Daoy (cell line): ENCODE measurements around the gene TRMT11. TPM values are rescaled to one million over a fixed set of nuclear protein-coding genes. Genes with fewer than 3 reads are reported as not detected.
A peak's percentile ranks its signal among the peaks of the same experiment; 100 is the strongest.
"Not testable (repeated sequence)": the region's sequence is repeated elsewhere in the genome, so short reads cannot be mapped to it uniquely, and the experiment has no call there.

Experiments
- DNase-seq: peaks from one replicate; pipeline ENCODE4 v3.0.0-alpha.2; 2015; ENCODE audit warnings: low read depth
- total RNA-seq: library from RNA; depleted of rRNA; stranded (reverse); fragments of >200 nt; shearing (Covaris generic); gene quantifications from 2 replicates; pipeline ENCODE4 v1.2.3, GENCODE V29; 2014

TRMT11 gene
- total RNA-seq, 1 experiment from 2014 or later = 31.5 TPM

DNA sequence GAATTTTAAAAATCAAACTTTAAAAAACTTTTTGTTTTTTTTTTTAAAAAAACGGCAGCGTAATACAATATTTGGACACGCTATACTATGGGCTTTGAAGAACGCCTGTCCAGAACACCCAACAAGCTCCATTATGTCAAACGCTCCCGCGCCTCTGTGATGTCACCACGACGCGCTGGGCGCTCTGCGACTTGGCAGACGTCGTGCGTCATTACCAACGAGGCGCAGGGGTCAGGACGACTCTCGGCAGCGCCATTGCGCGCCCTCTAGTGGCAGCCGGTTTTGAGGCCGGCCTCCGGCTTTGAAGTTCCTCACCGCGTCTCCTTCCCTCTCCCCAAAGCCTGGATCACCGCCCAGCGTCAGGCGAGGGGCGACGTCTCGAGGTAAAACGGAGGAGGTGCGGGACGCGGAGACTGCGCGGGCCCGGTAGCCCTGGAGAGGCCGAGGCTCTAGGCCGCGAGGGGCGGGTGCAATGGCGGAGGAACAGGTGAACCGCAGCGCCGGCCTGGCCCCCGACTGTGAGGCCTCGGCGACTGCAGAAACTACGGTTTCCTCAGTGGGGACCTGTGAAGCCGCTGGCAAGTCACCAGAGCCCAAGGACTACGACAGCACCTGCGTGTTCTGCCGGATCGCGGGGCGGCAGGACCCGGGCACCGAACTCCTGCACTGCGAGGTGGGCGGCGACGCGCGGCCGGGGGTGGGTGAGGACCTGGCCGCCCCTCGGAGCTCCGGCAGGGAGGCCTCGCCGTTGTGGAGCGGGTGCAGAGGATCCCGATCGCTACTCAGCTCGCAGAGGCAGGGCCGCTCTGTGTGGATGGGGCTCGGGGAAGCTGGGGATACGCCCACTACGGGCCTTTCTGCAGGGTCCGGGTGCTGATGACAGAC is 29.6 kb upstream of the TRMT11 start, which contains the start of gene HINT3:
Gene HINT3 (plus strand): TSS at position 265 of the 885 bp plus-strand sequence. CDS start 208 bp downstream, at position 473.
- DNase-seq = peak; percentile 98

GRCh38 chr6:125957391-125957693 is 29.0 kb upstream of the TRMT11 start:
- no peak for DNase-seq

- DNase-seq = peak; percentile 50
These were observed 28.5 kb upstream of the TRMT11 start for GRCh38 chr6:125957845-125958244.

- no peak for DNase-seq
These were observed 27.3 kb upstream of the TRMT11 start for GRCh38 chr6:125959041-125959440.

DNA sequence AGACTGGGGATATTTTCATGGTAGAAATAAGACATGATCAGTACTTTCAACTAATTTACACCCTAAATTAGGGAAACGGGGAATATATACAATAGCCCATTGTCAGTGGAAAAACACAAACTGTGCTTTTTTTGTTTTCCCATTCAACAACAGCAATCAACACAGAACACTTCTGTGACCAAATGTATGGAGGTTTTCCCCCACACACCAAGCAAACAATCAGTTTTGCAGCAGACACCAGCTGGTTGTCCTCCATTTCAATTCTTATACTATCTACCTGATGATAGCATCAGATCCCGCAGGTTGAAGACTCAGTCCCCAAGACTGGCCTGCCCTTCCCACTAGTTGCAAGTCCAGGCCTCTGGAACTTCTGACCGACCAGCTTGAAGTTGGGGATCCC is 25.2 kb upstream of the TRMT11 start:
- no peak for DNase-seq

- no peak for DNase-seq
These were observed 23.3 kb upstream of the TRMT11 start for GRCh38 chr6:125962900-125963497.

- DNase-seq = no peak
These were observed 22.5 kb upstream of the TRMT11 start for GRCh38 chr6:125963817-125964216.

DNA sequence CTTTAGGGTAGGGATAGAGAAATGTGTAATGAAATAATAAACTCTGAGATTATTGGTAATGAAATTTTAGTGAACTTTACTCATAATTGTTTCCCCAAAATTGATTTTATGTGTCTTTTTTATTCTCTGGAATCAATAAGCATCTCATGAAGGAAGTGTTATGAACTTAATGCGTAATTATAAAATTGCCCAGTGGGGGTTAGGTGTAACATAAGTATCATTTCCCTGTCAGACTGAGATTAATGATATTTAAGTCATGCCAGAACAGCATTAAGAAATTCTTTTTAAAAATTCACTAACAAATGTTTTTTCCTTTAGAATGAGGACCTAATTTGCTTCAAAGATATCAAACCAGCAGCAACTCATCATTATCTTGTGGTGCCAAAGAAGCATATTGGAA is 19.8 kb upstream of the TRMT11 start:
- no peak for DNase-seq

DNA sequence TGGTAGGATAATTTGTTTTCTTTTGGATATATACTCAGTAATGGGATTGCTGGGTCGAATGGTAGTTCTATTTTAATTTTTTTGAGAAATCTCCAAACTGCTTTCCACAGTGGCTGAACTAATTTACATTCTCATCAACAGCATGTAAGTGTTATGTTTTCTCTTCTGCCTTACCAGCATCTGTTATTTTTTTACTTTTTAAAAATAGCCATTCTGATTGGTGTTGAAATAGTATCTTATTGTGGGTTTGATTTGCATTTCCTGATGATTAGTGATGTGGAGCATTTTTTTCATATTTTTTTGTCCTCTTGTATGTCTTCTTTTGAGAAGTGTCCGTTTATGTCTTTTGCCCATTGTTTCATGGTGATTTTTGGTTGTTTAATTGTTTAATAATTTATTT is 17.8 kb upstream of the TRMT11 start:
- no peak for DNase-seq

- DNase-seq = no peak
These were observed 15.6 kb upstream of the TRMT11 start for GRCh38 chr6:125970760-125971159.

GRCh38 chr6:125972478-125972877 is 13.9 kb upstream of the TRMT11 start:
- DNase-seq = not testable (repeated sequence)

GRCh38 chr6:125974214-125974866 is 12.0 kb upstream of the TRMT11 start:
- DNase-seq = peak; percentile 16

- no peak for DNase-seq
These were observed 7.2 kb upstream of the TRMT11 start for GRCh38 chr6:125979101-125979500.

GRCh38 chr6:125981571-125982185 is 4.7 kb upstream of the TRMT11 start:
- DNase-seq = no peak

- DNase-seq = peak; percentile 53
These were observed 2.9 kb upstream of the TRMT11 start for GRCh38 chr6:125983246-125983945.

DNA sequence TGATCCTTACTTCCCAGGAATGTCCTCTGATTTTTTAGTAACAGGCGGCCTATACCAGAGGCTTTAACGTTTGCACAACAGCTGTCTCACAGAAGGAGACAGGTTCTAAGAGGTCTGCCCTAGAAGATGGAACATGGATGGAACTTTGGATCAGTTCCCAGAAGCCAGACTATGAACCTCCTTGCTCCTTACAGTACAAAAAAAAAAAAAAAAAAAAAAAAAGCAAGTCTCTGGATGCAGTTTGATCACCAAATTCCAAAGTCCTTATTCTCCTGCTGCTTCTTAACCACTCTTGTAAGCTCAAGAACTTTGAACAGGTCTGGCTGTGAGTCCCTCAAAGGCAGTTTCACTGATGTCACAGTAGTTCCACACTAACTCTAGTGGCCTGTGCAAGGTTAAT is 2.0 kb upstream of the TRMT11 start:
- no peak for DNase-seq

- no peak for DNase-seq
These were observed 818 bp upstream of the TRMT11 start for GRCh38 chr6:125985522-125985921.

DNA sequence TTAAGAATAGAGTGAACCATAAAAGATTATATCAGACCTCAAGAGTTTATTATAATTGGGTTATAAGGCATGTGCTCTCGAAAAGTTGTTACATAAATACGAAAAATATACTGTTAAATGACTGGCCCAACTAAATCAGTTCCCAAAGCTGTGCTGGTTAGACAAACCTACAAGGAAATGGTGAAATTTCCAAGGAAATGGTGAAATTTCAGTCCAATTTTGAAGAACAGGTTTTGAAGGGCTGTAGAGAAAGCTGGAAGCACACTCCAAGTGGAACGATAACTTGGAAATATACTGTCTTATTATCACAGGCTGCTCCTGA is 400 bp upstream of the TRMT11 start:
- DNase-seq = no peak

GRCh38 chr6:125987026-125987617 is 782 bp downstream of the TRMT11 start:
- peak; percentile 11 for DNase-seq

GRCh38 chr6:125988280-125988679 is 1.9 kb downstream of the TRMT11 start:
- DNase-seq = no peak

DNA sequence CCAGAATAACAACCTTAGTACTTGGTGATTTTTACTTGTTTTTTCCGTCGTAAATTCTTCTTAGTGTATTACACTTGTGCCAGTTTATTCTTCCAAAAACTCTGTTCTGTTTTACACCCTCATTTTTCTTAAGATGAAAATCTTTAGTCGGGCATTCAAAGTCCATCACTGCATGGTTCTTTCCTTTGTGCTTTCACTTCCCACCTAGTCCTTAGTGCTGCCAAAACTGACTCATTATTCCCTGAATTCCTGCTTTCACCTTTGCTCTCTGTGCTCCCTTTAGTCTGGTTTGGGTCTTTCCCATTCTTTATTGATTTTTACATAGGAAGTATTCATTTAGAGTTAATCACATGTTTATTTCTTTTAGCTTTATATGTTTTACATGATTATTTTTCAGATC is 3.3 kb downstream of the TRMT11 start:
- peak; percentile 15 for DNase-seq

GRCh38 chr6:125991653-125992052 is 5.3 kb downstream of the TRMT11 start:
- no peak for DNase-seq
